WTC11 (cell line): ENCODE measurements around the gene NEDD4L. TPM values are rescaled to one million over a fixed set of nuclear protein-coding genes. Genes with fewer than 3 reads are reported as not detected.

Experiments used
- ATAC-seq: fragments of 200-7000 bp; cut with Tn5 transposase; 2 replicates; pipeline ENCODE4 v1.10.0; 2021; ENCODE audit warnings: mild to moderate bottlenecking, moderate library complexity
- CTCF ChIA-PET: fragments of 300-600 bp; sonication (Branson Sonifier 250); formaldehyde crosslinking; loops from one replicate; lab custom pipeline; 2021; ENCODE audit warnings: antibody characterized with exemption; lab: Charles Lee
- POLR2A ChIA-PET: fragments of 350-600 bp; sonication (Branson Sonifier 250); formaldehyde crosslinking; loops from one replicate; lab custom pipeline; 2021; ENCODE audit warnings: antibody characterized with exemption; lab: Charles Lee
- DNase-seq: peaks from one replicate; pipeline ENCODE4 v3.0.0; 2021; ENCODE audit warnings: low spot score
- H3K27ac Mint-ChIP-seq: 2 replicates; pipeline ENCODE4 v1.8.0; 2021; ENCODE audit warnings: mixed read lengths
- H3K27me3 Mint-ChIP-seq: 2 replicates; pipeline ENCODE4 v1.8.0; 2021; ENCODE audit warnings: low read depth, mild to moderate bottlenecking, moderate library complexity, mixed read lengths
- H3K36me3 Mint-ChIP-seq: 2 replicates; pipeline ENCODE4 v1.8.0; 2021; ENCODE audit warnings: mixed read lengths
- H3K4me1 Mint-ChIP-seq: 2 replicates; pipeline ENCODE4 v1.8.0; 2022; ENCODE audit warnings: mixed read lengths
- H3K4me3 Mint-ChIP-seq: 2 replicates; pipeline ENCODE4 v1.8.0; 2021; ENCODE audit warnings: mild to moderate bottlenecking, moderate library complexity, mixed read lengths
- H3K9me3 Mint-ChIP-seq: 2 replicates; pipeline ENCODE4 v1.8.0; 2021; ENCODE audit warnings: mixed read lengths
- ATF3 ChIP-seq: sonication (generic); formaldehyde crosslinking; conservative IDR thresholded peaks from 2 replicates; pipeline ENCODE4 v1.8.1; 2022; ENCODE audit warnings: mild to moderate bottlenecking, missing genetic modification reagents
- CBFB ChIP-seq: sonication (generic); formaldehyde crosslinking; IDR thresholded peaks from 2 replicates; pipeline ENCODE4 v1.8.1; 2022; ENCODE audit warnings: mild to moderate bottlenecking, low read depth, missing genetic modification reagents
- CDX4 ChIP-seq: fragments of 250-450 bp; sonication (Bioruptor Pico); IDR thresholded peaks from 2 replicates; pipeline ENCODE4 v1.9.0; 2021; ENCODE audit warnings: moderate library complexity, mild to moderate bottlenecking, inconsistent platforms, borderline replicate concordance
- E2F4 ChIP-seq: sonication (generic); formaldehyde crosslinking; IDR thresholded peaks from 2 replicates; pipeline ENCODE4 v1.8.1; 2022; ENCODE audit warnings: low read depth, mild to moderate bottlenecking, moderate library complexity, missing genetic modification reagents, borderline replicate concordance
- E2F5 ChIP-seq: sonication (generic); formaldehyde crosslinking; IDR thresholded peaks from 2 replicates; pipeline ENCODE4 v1.8.1; 2022; ENCODE audit warnings: mild to moderate bottlenecking, moderate library complexity, missing genetic modification reagents
- EMX1 ChIP-seq: fragments of 250-450 bp; sonication (Bioruptor Pico); IDR thresholded peaks from 2 replicates; pipeline ENCODE4 v1.8.0; 2021; ENCODE audit warnings: mild to moderate bottlenecking
- GRHL2 ChIP-seq: fragments of 250-450 bp; sonication (Bioruptor Pico); IDR thresholded peaks from 2 replicates; pipeline ENCODE4 v1.8.0; 2022; ENCODE audit warnings: mild to moderate bottlenecking, moderate library complexity; ENCODE audit not compliant: insufficient replicate concordance, severe bottlenecking
- HMGXB4 ChIP-seq: sonication (generic); formaldehyde crosslinking; IDR thresholded peaks from 2 replicates; pipeline ENCODE4 v1.8.1; 2023; ENCODE audit warnings: mild to moderate bottlenecking, moderate library complexity, missing genetic modification reagents
- MLX ChIP-seq: sonication (generic); formaldehyde crosslinking; IDR thresholded peaks from 2 replicates; pipeline ENCODE4 v1.8.1; 2023; ENCODE audit warnings: mild to moderate bottlenecking, missing genetic modification reagents, moderate library complexity
- MYBL2 ChIP-seq: sonication (generic); formaldehyde crosslinking; IDR thresholded peaks from 2 replicates; pipeline ENCODE4 v1.8.1; 2023; ENCODE audit warnings: mild to moderate bottlenecking, moderate library complexity, missing genetic modification reagents
- NFATC4 ChIP-seq: fragments of 250-450 bp; sonication (Bioruptor Pico); IDR thresholded peaks from 2 replicates; pipeline ENCODE4 v1.9.0; 2021; ENCODE audit warnings: mild to moderate bottlenecking
- NFE2L1 ChIP-seq: sonication (generic); formaldehyde crosslinking; IDR thresholded peaks from 2 replicates; pipeline ENCODE4 v1.8.1; 2023; ENCODE audit warnings: missing genetic modification reagents
- OVOL2 ChIP-seq: fragments of 250-450 bp; sonication (Bioruptor Pico); IDR thresholded peaks from 2 replicates; pipeline ENCODE4 v1.9.0; 2021; ENCODE audit warnings: mild to moderate bottlenecking, borderline replicate concordance
- PREB ChIP-seq: sonication (generic); formaldehyde crosslinking; IDR thresholded peaks from 2 replicates; pipeline ENCODE4 v1.8.1; 2022; ENCODE audit warnings: mild to moderate bottlenecking, missing genetic modification reagents, moderate library complexity, borderline replicate concordance
- PRRX2 ChIP-seq: fragments of 250-450 bp; sonication (Bioruptor Pico); IDR thresholded peaks from 2 replicates; pipeline ENCODE4 v1.8.0; 2021; ENCODE audit warnings: mild to moderate bottlenecking
- RELA ChIP-seq: sonication (generic); formaldehyde crosslinking; IDR thresholded peaks from 2 replicates; pipeline ENCODE4 v1.8.1; 2022; ENCODE audit warnings: missing genetic modification reagents, mild to moderate bottlenecking, borderline replicate concordance
- SOX15 ChIP-seq: fragments of 250-450 bp; sonication (Bioruptor Pico); IDR thresholded peaks from 2 replicates; pipeline ENCODE4 v1.9.0; 2021; ENCODE audit warnings: mild to moderate bottlenecking
- USF1 ChIP-seq: sonication (generic); formaldehyde crosslinking; IDR thresholded peaks from 2 replicates; pipeline ENCODE4 v1.8.0; 2022; ENCODE audit warnings: mild to moderate bottlenecking, missing genetic modification reagents
- ZBTB21 ChIP-seq: sonication (generic); formaldehyde crosslinking; IDR thresholded peaks from 2 replicates; pipeline ENCODE4 v1.8.1; 2023; ENCODE audit warnings: mild to moderate bottlenecking, missing genetic modification reagents, borderline replicate concordance
- ZMAT4 ChIP-seq: fragments of 250-450 bp; sonication (Bioruptor Pico); IDR thresholded peaks from 2 replicates; pipeline ENCODE4 v1.9.0; 2021; ENCODE audit warnings: mild to moderate bottlenecking
- ZNF121 ChIP-seq: sonication (generic); formaldehyde crosslinking; IDR thresholded peaks from 2 replicates; pipeline ENCODE4 v1.8.0; 2023; ENCODE audit warnings: missing genetic modification reagents
- ZNF138 ChIP-seq: sonication (generic); formaldehyde crosslinking; conservative IDR thresholded peaks from 2 replicates; pipeline ENCODE4 v1.8.1; 2022; ENCODE audit warnings: mild to moderate bottlenecking, moderate library complexity, missing genetic modification reagents
- ZNF232 ChIP-seq: sonication (generic); formaldehyde crosslinking; IDR thresholded peaks from 2 replicates; pipeline ENCODE4 v1.8.0; 2022; ENCODE audit warnings: mild to moderate bottlenecking, missing genetic modification reagents
- total RNA-seq: library from RNA; stranded (reverse); gene quantifications from 3 replicates; pipeline ENCODE4 v1.2.3, GENCODE V29; 2021

NEDD4L gene
- total RNA-seq, 1 experiment from 2014 or later = 88.0 TPM

- H3K9me3 Mint-ChIP-seq = no peaks in the 10 kb centered on the region
- no peak overlapping the region for H3K27ac Mint-ChIP-seq
- no peaks in the 10 kb centered on the region for H3K4me1 Mint-ChIP-seq
- H3K36me3 Mint-ChIP-seq = no peaks in the 10 kb centered on the region
- H3K4me3 Mint-ChIP-seq = no peak overlapping the region
- no peak for TF ChIP-seq CDX4 (CRISPR knock-in tag)
- no peak for TF ChIP-seq EMX1
- TF ChIP-seq ZNF138 = no peak
- no peak for TF ChIP-seq ZNF121 (CRISPR knock-in tag)
- TF ChIP-seq ZNF232 (CRISPR knock-in tag) = no peak
- no peak for TF ChIP-seq SOX15 (CRISPR knock-in tag)
- TF ChIP-seq ATF3 (CRISPR knock-in tag) = no peak
- TF ChIP-seq OVOL2 (CRISPR knock-in tag) = no peak
- TF ChIP-seq NFE2L1 (CRISPR knock-in tag) = no peak
- TF ChIP-seq ZMAT4 (CRISPR knock-in tag) = no peak
- TF ChIP-seq PRRX2 = no peak
- no peak for TF ChIP-seq MLX (CRISPR knock-in tag)
- no peak for TF ChIP-seq USF1 (CRISPR knock-in tag)
- no peak for TF ChIP-seq NFATC4 (CRISPR knock-in tag)
- no peak for TF ChIP-seq E2F4
- TF ChIP-seq RELA (CRISPR knock-in tag) = no peak
- TF ChIP-seq CBFB (CRISPR knock-in tag) = no peak
- no peak for TF ChIP-seq E2F5 (CRISPR knock-in tag)
- no peak for TF ChIP-seq GRHL2 (CRISPR knock-in tag)
- no peak for TF ChIP-seq MYBL2 (CRISPR knock-in tag)
- DNase-seq = no peak
- ChIA-PET CTCF (no interaction called here), POLR2A (no interaction called here)
- ATAC-seq = no peak
- H3K27me3 Mint-ChIP-seq = no peaks in the 10 kb centered on the region
Measured at GRCh38 chr18:58033216-58033615, 10.8 kb upstream of the NEDD4L start.

GRCh38 chr18:58034370-58034769, 9.7 kb upstream of the NEDD4L start:
- Mint-ChIP-seq H3K27ac (no peak overlapping the region), H3K4me3 (no peak overlapping the region), H3K27me3 (no peaks in the 10 kb centered on the region), H3K4me1 (no peaks in the 10 kb centered on the region), H3K9me3 (no peaks in the 10 kb centered on the region), H3K36me3 (no peaks in the 10 kb centered on the region)
- DNase-seq (no peak), ATAC-seq (no peak)
- TF ChIP-seq OVOL2 (CRISPR knock-in tag) = no peak
- TF ChIP-seq ZNF121 (CRISPR knock-in tag) = no peak
- TF ChIP-seq HMGXB4 (CRISPR knock-in tag) = no peak
- no peak for TF ChIP-seq PREB (CRISPR knock-in tag)
- TF ChIP-seq ZBTB21 (CRISPR knock-in tag) = no peak
- TF ChIP-seq USF1 (CRISPR knock-in tag) = no peak
- ChIA-PET POLR2A (no interaction called here), CTCF (no interaction called here)
